Neural progenitor cell (in vitro differentiated cells): Measurements from ENCODE around the gene PSAPL1.

Source experiments
- CTCF ChIP-seq: fragments of 200-600 bp; sonication (generic); IDR thresholded peaks from 2 replicates; pipeline ENCODE4 v1.5.1; 2017; ENCODE audit warnings: antibody characterized with exemption, mild to moderate bottlenecking
- EZH2 ChIP-seq: fragments of 200-600 bp; sonication (generic); IDR thresholded peaks from 2 replicates; pipeline ENCODE4 v1.6.1; 2017; ENCODE audit warnings: antibody characterized with exemption, mild to moderate bottlenecking, moderate library complexity

- no peak for TF ChIP-seq CTCF
- no peak for TF ChIP-seq EZH2
Measured at GRCh38 chr4:7464259-7464655, 29.5 kb upstream of the PSAPL1 start.
